Parathyroid adenoma (tissue), 2 donors: ENCODE data around the gene NARS2.

Experiments used
- H2AFZ ChIP-seq: fragments of 300-600 bp; sonication (generic); one replicate; pipeline ENCODE4 v1.7.0; 2017; ENCODE audit warnings: antibody characterized with exemption, mild to moderate bottlenecking
- H3K27ac ChIP-seq: fragments of 300-600 bp; sonication (generic); one replicate; pipeline ENCODE4 v1.7.0; 2017
- H3K27me3 ChIP-seq: fragments of 300-600 bp; sonication (generic); one replicate; pipeline ENCODE4 v1.7.0; 2017; ENCODE audit warnings: low read length; ENCODE audit not compliant: control insufficient read depth, insufficient read depth
- H3K36me3 ChIP-seq: fragments of 300-600 bp; sonication (generic); one replicate; pipeline ENCODE4 v1.7.0; 2017; ENCODE audit warnings: low read length; ENCODE audit not compliant: control insufficient read depth, insufficient read depth
- H3K4me1 ChIP-seq: fragments of 300-600 bp; sonication (generic); one replicate; pipeline ENCODE4 v1.7.0; 2017; ENCODE audit warnings: control low read depth
- H3K4me2 ChIP-seq: fragments of 300-600 bp; sonication (generic); one replicate; pipeline ENCODE4 v1.7.0; 2017; ENCODE audit warnings: low read length
- H3K4me3 ChIP-seq: fragments of 300-600 bp; sonication (generic); one replicate; pipeline ENCODE4 v1.7.0; 2017; ENCODE audit warnings: low read depth, low read length
- H3K79me2 ChIP-seq: fragments of 300-600 bp; sonication (generic); one replicate; pipeline ENCODE4 v1.7.0; 2017; ENCODE audit warnings: control low read depth
- H3K9ac ChIP-seq: fragments of 300-600 bp; sonication (generic); one replicate; pipeline ENCODE4 v1.7.0; 2017; ENCODE audit warnings: mild to moderate bottlenecking
- H3K9me3 ChIP-seq: fragments of 300-600 bp; sonication (generic); one replicate; pipeline ENCODE4 v1.7.0; 2017; ENCODE audit warnings: low read length; ENCODE audit not compliant: control insufficient read depth
- CTCF ChIP-seq: fragments of 300-600 bp; sonication (generic); IDR thresholded peaks from one replicate; pipeline ENCODE4 v1.7.0; 2017; ENCODE audit warnings: antibody characterized with exemption, mild to moderate bottlenecking
- donor health status: primary hyperparathyroidism.

The NARS2 gene

GRCh38 chr11:78414321-78415051 lies 160.2 kb downstream of the NARS2 start:
- Histone ChIP-seq H3K4me2 (no peak overlapping the region), H3K9ac (no peak overlapping the region), H2AFZ (no peak overlapping the region), H3K36me3 (no peaks in the 10 kb centered on the region), H3K4me3 (no peak overlapping the region), H3K27ac (no peak overlapping the region), H3K4me1 (peaks cover 3% of the 10 kb centered on the region), H3K9me3 (no peaks in the 10 kb centered on the region), H3K79me2 (peaks cover 2% of the 10 kb centered on the region), H3K27me3 (no peaks in the 10 kb centered on the region)
- peak; percentile 39 for TF ChIP-seq CTCF

- Histone ChIP-seq H3K4me2 (no peak overlapping the region), H3K4me1 (no peaks in the 10 kb centered on the region), H3K9ac (no peak overlapping the region), H3K9me3 (no peaks in the 10 kb centered on the region), H3K4me3 (no peak overlapping the region), H3K27me3 (no peaks in the 10 kb centered on the region), H3K79me2 (peaks cover 14% of the 10 kb centered on the region), H2AFZ (no peak overlapping the region), H3K27ac (no peak overlapping the region), H3K36me3 (no peaks in the 10 kb centered on the region)
- TF ChIP-seq CTCF, result no peak
Observed at GRCh38 chr11:78408619-78409018, 166.0 kb downstream of the NARS2 start.

GRCh38 chr11:78406568-78407196 lies 168.0 kb downstream of the NARS2 start:
- Histone ChIP-seq H3K9ac (no peak overlapping the region), H3K9me3 (no peaks in the 10 kb centered on the region), H3K27ac (no peak overlapping the region), H3K4me1 (no peaks in the 10 kb centered on the region), H3K36me3 (no peaks in the 10 kb centered on the region), H3K4me2 (no peak overlapping the region), H2AFZ (no peak overlapping the region), H3K4me3 (no peak overlapping the region), H3K79me2 (peaks cover 14% of the 10 kb centered on the region), H3K27me3 (no peaks in the 10 kb centered on the region)
- TF ChIP-seq CTCF, result no peak

GRCh38 chr11:78405805-78406204 lies 168.9 kb downstream of the NARS2 start:
- Histone ChIP-seq H3K27ac (no peak overlapping the region), H3K9me3 (no peaks in the 10 kb centered on the region), H2AFZ (no peak overlapping the region), H3K27me3 (no peaks in the 10 kb centered on the region), H3K36me3 (no peaks in the 10 kb centered on the region), H3K79me2 (peaks cover 14% of the 10 kb centered on the region), H3K4me2 (no peak overlapping the region), H3K4me3 (no peak overlapping the region), H3K9ac (no peak overlapping the region), H3K4me1 (no peaks in the 10 kb centered on the region)
- TF ChIP-seq CTCF, result no peak
